ENCODE results near the gene FAM78B. TPM values are rescaled to one million over a fixed set of nuclear protein-coding genes. Genes with fewer than 3 reads are reported as not detected.
A peak's percentile ranks its signal among the peaks of the same experiment; 100 is the strongest.

Gene FAM78B
- polyA plus RNA-seq, 6 donors from 2014 or later = not detected

DNA sequence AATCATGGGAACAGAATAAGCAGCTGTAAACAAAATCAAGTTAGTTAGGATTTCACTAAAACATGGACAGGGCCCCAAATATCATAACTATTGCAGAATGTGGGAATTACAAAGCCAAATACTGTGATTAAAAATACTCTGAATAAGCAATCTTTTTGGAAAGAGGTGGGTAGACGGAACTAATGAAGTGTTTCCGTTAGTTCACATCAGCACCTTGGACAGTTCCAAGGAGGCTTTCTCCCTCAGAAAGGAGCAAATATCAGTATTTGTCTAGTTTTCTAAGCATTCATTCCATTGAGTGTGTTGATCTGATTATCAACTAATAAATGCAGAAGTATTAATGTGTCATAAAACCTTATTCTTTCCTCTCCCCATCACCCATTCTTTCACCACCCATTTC, 97.4 kb downstream of the FAM78B start:
- Mint-ChIP-seq H3K9me3 (peaks cover 0 to 2% (median 0%) of the 10 kb centered on the region in 7 donors), H3K4me1 (no peaks in the 10 kb centered on the region), H3K27me3 (peaks cover 0 to 3% (median 0%) of the 10 kb centered on the region in 3 donors), H3K4me3 (no peak overlapping the region), H3K27ac (no peak overlapping the region), H3K36me3 (no peaks in the 10 kb centered on the region)
- DNase-seq (no peak), ATAC-seq (ENCODE audit: low read depth in 2 of 2) (no peak)

- H3K9me3 Mint-ChIP-seq = peaks cover 0 to 2% (median 0%) of the 10 kb centered on the region in 7 donors
These were observed 100.7 kb downstream of the FAM78B start for GRCh38 chr1:166066107-166066506.

GRCh38 chr1:166064951-166065350, 101.8 kb downstream of the FAM78B start:
- no peaks in the 10 kb centered on the region for H3K36me3 Mint-ChIP-seq
- no peak overlapping the region for H3K4me3 Mint-ChIP-seq
- H3K4me1 Mint-ChIP-seq = no peaks in the 10 kb centered on the region
- no peak overlapping the region for H3K27ac Mint-ChIP-seq
- H3K27me3 Mint-ChIP-seq = peaks cover 0 to 11% (median 0%) of the 10 kb centered on the region in 3 donors
- peaks cover 0 to 2% (median 0%) of the 10 kb centered on the region in 7 donors for H3K9me3 Mint-ChIP-seq
- ATAC-seq (ENCODE audit: low read depth in 2 of 2) = no peak
- DNase-seq = no peak

More at GRCh38 chr1:166066107-166066506, 100.7 kb downstream of the FAM78B start:
- H3K27me3 Mint-ChIP-seq = peaks cover 0 to 11% (median 0%) of the 10 kb centered on the region in 3 donors
- H3K36me3 Mint-ChIP-seq = no peaks in the 10 kb centered on the region
- no peak overlapping the region for H3K27ac Mint-ChIP-seq
- H3K4me3 Mint-ChIP-seq = peak overlapping the region in 1 of 8 donors; percentile 23
- no peaks in the 10 kb centered on the region for H3K4me1 Mint-ChIP-seq
- ATAC-seq (ENCODE audit: low read depth in 2 of 2) (no peak), DNase-seq (no peak)

DNA sequence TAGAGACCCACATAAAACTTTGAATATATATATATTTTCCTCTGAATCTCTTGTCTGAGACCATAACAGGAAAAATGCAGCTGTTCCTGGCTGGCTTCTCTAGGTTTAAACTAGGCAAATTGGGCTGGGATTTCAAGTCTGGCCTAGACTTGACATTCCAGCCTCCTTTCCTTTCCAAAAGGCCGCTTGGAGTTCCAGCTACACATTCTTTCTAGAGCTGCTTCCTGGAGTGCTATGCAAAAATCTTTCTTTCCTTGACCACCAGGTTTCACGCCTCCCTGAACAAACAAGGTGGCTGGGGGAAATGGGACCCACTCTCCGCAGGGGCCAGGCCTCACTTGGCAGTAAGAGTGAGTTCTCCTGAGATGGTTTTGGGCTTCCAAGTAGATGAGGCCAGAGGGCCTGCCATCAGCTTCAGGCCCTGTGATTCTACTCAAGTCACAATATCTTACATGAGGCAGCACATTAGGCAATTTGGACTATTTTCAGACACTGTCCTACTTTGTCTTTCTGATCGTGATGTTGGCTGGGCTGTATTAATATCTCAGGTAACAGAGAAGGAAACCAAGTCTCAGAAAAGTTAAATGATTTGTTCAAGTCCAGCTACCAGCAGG, 102.4 kb downstream of the FAM78B start:
- no peak for DNase-seq
- no peaks in the 10 kb centered on the region for H3K4me1 Mint-ChIP-seq
- H3K4me3 Mint-ChIP-seq = no peak overlapping the region
- ATAC-seq (ENCODE audit: low read depth in 2 of 2) = no peak
- no peaks in the 10 kb centered on the region for H3K9me3 Mint-ChIP-seq
- H3K27me3 Mint-ChIP-seq = peaks cover 0 to 8% (median 3%) of the 10 kb centered on the region in 3 donors
- H3K36me3 Mint-ChIP-seq = no peaks in the 10 kb centered on the region
- H3K27ac Mint-ChIP-seq = no peak overlapping the region

- Mint-ChIP-seq H3K27ac (no peak overlapping the region), H3K9me3 (no peaks in the 10 kb centered on the region), H3K4me1 (no peaks in the 10 kb centered on the region), H3K36me3 (no peaks in the 10 kb centered on the region), H3K27me3 (peaks cover 0 to 10% (median 8%) of the 10 kb centered on the region in 3 donors), H3K4me3 (no peak overlapping the region)
- DNase-seq (no peak), ATAC-seq (ENCODE audit: low read depth in 2 of 2) (no peak)
These were observed 103.1 kb downstream of the FAM78B start for GRCh38 chr1:166063701-166064100.

DNA sequence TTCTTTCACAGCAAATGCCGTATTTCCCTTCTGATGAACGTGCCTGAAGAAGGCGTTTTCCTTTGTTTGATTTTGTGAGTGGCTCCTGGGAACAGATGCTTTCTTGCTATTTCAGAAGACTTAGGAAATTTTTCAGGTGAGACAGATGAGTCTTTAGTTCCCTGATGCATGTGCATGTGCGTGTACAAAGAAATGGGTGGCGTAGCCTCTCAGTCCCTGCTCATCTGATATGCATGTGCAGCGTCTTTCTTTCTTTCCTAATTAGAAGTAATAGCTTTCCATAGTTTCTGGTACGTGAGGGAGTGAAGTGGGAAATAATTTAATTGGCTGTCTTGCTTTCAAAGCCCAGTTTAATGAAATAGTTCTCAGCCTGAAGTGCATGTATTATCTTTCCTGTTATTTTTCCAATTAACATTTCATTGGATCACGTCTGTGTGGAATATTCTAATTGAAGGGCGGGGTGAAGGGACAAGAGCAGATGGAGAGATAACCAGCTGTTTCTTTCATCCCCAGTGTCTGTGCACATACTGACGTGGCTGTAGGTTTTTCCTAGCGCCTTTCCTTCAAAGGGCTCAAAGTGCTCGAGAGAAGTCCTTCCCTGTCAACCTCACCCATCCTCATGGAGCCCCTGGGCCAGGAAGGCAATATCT, 104.3 kb downstream of the FAM78B start:
- Mint-ChIP-seq H3K27ac (no peak overlapping the region), H3K4me3 (no peak overlapping the region), H3K36me3 (no peaks in the 10 kb centered on the region), H3K4me1 (no peaks in the 10 kb centered on the region), H3K27me3 (peaks cover 0 to 20% (median 8%) of the 10 kb centered on the region in 3 donors), H3K9me3 (no peaks in the 10 kb centered on the region)
- DNase-seq (no peak), ATAC-seq (ENCODE audit: low read depth in 2 of 2) (no peak)

DNA sequence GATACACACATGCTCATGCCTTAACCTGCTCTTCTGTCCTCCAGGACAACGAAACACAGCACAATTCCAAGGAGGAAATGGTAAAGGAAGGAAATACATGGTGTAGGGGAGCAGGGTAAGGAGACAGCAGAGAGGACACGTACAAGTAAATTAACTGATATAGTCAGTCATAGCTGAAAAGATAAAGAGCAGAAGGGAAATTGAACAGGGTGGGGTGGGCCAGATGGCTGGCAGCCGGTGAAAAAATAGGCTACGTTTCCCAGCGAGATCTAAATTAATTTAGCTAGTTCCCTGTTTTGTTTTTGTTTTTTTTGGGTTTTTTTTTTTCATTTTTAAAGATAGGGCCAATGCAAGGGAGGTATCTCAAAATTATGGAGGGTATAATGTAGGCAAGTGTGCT, 109.2 kb downstream of the FAM78B start:
- no peaks in the 10 kb centered on the region for H3K36me3 Mint-ChIP-seq
- no peaks in the 10 kb centered on the region for H3K9me3 Mint-ChIP-seq
- ATAC-seq (ENCODE audit: low read depth in 2 of 2) (no peak), DNase-seq (no peak)
- peaks cover 7 to 20% (median 14%) of the 10 kb centered on the region in 3 donors for H3K27me3 Mint-ChIP-seq
- H3K27ac Mint-ChIP-seq = no peak overlapping the region
- no peak overlapping the region for H3K4me3 Mint-ChIP-seq
- no peaks in the 10 kb centered on the region for H3K4me1 Mint-ChIP-seq

DNA sequence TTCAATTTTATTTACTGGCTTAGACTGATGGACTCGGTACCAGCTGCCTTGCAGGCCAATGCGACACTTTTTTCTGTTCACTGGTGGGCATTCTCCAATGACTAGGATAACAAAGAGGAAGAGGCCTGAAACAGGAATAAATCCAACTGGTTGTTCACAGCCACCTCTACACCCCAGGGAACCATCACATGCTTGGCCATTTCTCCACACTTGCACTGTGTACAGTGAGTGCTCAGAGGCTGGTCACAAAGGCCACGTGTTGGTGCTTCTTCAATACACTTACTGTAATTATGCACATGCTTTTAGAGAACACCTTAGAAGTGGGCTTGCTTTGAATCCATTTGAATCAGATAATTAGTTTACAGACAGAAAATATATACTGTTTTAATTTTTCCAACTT, 113.4 kb downstream of the FAM78B start:
- no peaks in the 10 kb centered on the region for H3K36me3 Mint-ChIP-seq
- no peaks in the 10 kb centered on the region for H3K4me1 Mint-ChIP-seq
- H3K27me3 Mint-ChIP-seq = peaks cover 5 to 14% (median 7%) of the 10 kb centered on the region in 3 donors
- ATAC-seq (ENCODE audit: low read depth in 2 of 2) (no peak), DNase-seq (no peak)
- no peaks in the 10 kb centered on the region for H3K9me3 Mint-ChIP-seq
- no peak overlapping the region for H3K27ac Mint-ChIP-seq
- no peak overlapping the region for H3K4me3 Mint-ChIP-seq

DNA sequence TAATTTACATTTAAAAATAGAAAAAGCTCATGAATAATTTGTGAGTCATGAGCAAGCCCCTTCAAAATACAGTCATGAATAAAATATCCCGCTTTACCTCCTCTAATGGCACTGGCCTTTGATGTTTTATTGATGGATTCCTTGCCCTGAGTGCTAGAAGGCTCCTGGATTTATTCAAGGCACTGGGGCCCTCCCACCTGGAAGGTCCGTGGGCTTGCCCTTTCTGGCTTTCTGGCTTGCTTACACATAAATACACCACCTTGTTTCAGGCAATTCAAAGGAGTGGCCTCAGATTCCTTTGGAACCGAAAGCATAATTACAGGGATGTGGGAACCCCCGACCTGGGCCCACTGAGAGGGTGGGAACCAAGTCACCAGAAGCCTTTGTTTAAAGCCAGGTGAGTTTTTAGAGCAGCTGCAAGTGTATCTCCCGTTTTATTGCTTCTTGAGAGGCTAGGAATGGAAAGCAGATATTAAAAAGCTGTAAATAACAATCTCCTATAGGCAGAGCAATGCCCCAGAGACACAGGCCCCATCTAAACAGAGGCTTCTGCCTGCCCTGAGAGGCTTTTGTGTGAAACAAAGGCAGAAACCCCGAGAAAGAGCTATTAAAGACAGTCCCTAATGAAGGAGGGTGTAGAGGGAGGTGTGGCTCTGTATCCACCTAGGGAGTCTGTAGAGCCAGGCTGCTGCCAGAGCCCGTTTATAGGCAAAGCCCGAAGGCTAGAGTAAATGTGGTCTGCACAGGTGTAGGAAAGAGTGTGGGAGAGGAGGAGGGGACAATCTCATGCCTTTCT, 126.4 kb downstream of the FAM78B start:
- no peak for DNase-seq
- no peak overlapping the region for H3K4me3 Mint-ChIP-seq
- no peak overlapping the region for H3K27ac Mint-ChIP-seq
- no peaks in the 10 kb centered on the region for H3K36me3 Mint-ChIP-seq
- no peaks in the 10 kb centered on the region for H3K4me1 Mint-ChIP-seq
- H3K27me3 Mint-ChIP-seq = peaks cover 10 to 27% (median 14%) of the 10 kb centered on the region in 3 donors
- peaks cover 0 to 16% (median 0%) of the 10 kb centered on the region in 7 donors for H3K9me3 Mint-ChIP-seq
- no peak for ATAC-seq (ENCODE audit: low read depth in 2 of 2)

- H3K27me3 Mint-ChIP-seq = peaks cover 16 to 34% (median 17%) of the 10 kb centered on the region in 3 donors
- H3K36me3 Mint-ChIP-seq = no peaks in the 10 kb centered on the region
- ATAC-seq (ENCODE audit: low read depth in 2 of 2) = no peak
- H3K4me1 Mint-ChIP-seq = no peaks in the 10 kb centered on the region
- H3K4me3 Mint-ChIP-seq = no peak overlapping the region
- no peak overlapping the region for H3K27ac Mint-ChIP-seq
- DNase-seq = no peak
- peaks cover 0 to 10% (median 0%) of the 10 kb centered on the region in 7 donors for H3K9me3 Mint-ChIP-seq
These were observed 127.2 kb downstream of the FAM78B start for GRCh38 chr1:166039436-166040201.

DNA sequence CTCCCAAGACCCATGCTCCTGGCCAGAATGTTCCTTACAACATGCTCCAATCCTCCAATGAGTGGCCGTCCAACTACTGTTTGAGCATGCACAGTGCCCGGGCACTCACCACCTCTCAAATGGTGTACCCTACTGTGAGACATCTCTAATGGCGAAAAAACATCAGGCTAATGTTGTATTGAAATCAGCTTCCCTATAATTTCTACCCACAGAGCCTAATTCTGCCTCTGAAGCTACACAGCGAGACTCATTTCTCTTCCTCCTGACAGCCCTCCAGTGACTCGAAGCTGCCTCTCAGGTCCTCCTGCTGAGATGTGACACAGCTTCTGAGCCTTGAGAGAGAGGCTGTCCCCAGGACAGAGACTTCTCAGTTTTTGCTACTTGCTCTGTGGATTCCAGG, 130.7 kb downstream of the FAM78B start:
- H3K9me3 Mint-ChIP-seq = peaks cover 0 to 5% (median 2%) of the 10 kb centered on the region in 7 donors
- peaks cover 15 to 27% (median 23%) of the 10 kb centered on the region in 3 donors for H3K27me3 Mint-ChIP-seq
- DNase-seq (no peak), ATAC-seq (ENCODE audit: low read depth in 2 of 2) (no peak)
- no peaks in the 10 kb centered on the region for H3K36me3 Mint-ChIP-seq
- no peak overlapping the region for H3K27ac Mint-ChIP-seq
- H3K4me1 Mint-ChIP-seq = no peaks in the 10 kb centered on the region
- H3K4me3 Mint-ChIP-seq = no peak overlapping the region

- DNase-seq = no peak
- no peaks in the 10 kb centered on the region for H3K4me1 Mint-ChIP-seq
- ATAC-seq (ENCODE audit: low read depth in 2 of 2) = no peak
- no peak overlapping the region for H3K27ac Mint-ChIP-seq
- H3K4me3 Mint-ChIP-seq = no peak overlapping the region
- peaks cover 0 to 5% (median 0%) of the 10 kb centered on the region in 7 donors for H3K9me3 Mint-ChIP-seq
- H3K27me3 Mint-ChIP-seq = peaks cover 17 to 27% (median 20%) of the 10 kb centered on the region in 3 donors
- H3K36me3 Mint-ChIP-seq = no peaks in the 10 kb centered on the region
These were observed 134.0 kb downstream of the FAM78B start for GRCh38 chr1:166032572-166033371.

Measured in naive B cell (primary cell).